ENCODE data around the gene C1R. TPM values are rescaled to one million over a fixed set of nuclear protein-coding genes. Genes with fewer than 3 reads are reported as not detected.
"Not testable (repeated sequence)": the region's sequence is repeated elsewhere in the genome, so short reads cannot be mapped to it uniquely, and the experiment has no call there.

C1R gene
- polyA plus RNA-seq, 1 experiment = 703 TPM

DNA sequence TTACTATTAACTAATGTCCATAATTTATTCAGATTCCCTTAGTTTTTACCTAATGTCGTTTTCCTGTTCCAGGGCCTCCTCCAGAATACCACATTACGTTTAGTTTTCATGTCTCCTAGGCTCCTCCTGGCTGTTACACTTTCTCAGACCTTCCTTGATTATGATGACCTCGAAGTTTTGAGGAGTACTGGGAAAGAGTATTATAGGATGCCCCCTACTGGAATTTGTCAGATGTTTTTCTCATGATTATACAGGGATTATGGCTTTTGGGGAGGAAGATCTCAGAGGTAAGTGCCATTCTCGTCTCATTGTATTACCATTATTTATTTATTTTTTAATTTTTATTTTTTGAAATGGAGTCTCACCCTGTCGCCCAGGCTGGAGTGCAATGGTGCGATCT lies 49.4 kb downstream of the C1R start:
- POLR2A ChIA-PET = no interaction called here
- CTCF ChIA-PET = interaction anchor here (1.1 to 3.1 kb wide), 7 partner anchors 10 to 98 kb away, joined by 3 to 14 read pairs (median 4); partner anchors contain the start of genes C12orf57 and LPCAT3
- H3K4me3 ChIP-seq (ENCODE audit: low read depth, low read length) = no peak overlapping the region
- H3K36me3 ChIP-seq (ENCODE audit: control insufficient read depth, insufficient read depth, low read length) = no peaks in the 10 kb centered on the region
- peaks cover 1% of the 10 kb centered on the region; the same call in 1 of the 2 replicates for H3K27me3 ChIP-seq (ENCODE audit: control insufficient read depth, insufficient read depth, low read length)
- TF ChIP-seq, protein P1, sequence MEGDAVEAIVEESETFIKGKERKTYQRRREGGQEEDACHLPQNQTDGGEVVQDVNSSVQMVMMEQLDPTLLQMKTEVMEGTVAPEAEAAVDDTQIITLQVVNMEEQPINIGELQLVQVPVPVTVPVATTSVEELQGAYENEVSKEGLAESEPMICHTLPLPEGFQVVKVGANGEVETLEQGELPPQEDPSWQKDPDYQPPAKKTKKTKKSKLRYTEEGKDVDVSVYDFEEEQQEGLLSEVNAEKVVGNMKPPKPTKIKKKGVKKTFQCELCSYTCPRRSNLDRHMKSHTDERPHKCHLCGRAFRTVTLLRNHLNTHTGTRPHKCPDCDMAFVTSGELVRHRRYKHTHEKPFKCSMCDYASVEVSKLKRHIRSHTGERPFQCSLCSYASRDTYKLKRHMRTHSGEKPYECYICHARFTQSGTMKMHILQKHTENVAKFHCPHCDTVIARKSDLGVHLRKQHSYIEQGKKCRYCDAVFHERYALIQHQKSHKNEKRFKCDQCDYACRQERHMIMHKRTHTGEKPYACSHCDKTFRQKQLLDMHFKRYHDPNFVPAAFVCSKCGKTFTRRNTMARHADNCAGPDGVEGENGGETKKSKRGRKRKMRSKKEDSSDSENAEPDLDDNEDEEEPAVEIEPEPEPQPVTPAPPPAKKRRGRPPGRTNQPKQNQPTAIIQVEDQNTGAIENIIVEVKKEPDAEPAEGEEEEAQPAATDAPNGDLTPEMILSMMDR (IDR thresholded peaks at IDR 0.05; ENCODE audit: insufficient read depth, low read depth, low read length) = peak; percentile 52
- DNase-seq (ENCODE audit: low read depth) = no peak

DNA sequence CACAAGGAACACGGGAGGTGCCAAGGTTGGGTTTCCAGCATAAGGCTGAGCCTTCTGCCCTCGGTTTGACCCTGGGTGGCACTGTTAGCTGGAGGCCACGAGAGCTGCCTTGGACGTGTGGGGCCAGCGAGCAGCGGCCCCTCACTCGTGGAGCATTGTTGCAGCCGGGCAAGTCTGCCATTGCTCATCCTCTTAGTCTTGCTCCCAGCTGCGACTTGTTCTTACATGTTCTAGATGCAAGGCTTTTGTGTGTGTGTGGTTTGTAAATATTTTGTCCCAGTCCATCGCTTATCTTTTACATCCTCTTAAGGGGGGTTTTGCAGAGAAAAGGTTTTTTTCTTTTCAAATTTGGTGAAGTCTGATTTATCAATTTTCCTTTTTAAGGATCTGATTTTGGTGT lies 52.8 kb downstream of the C1R start:
- H3K27me3 ChIP-seq (ENCODE audit: control insufficient read depth, insufficient read depth, low read length) = no peaks in the 10 kb centered on the region
- no peak for DNase-seq (ENCODE audit: low read depth)
- H3K36me3 ChIP-seq (ENCODE audit: control insufficient read depth, insufficient read depth, low read length) = no peaks in the 10 kb centered on the region
- ChIA-PET CTCF (no interaction called here), POLR2A (no interaction called here)
- TF ChIP-seq, protein P1 (IDR thresholded peaks at IDR 0.05; ENCODE audit: insufficient read depth, low read depth, low read length) = no peak
- no peak overlapping the region for H3K4me3 ChIP-seq (ENCODE audit: low read depth, low read length)

DNA sequence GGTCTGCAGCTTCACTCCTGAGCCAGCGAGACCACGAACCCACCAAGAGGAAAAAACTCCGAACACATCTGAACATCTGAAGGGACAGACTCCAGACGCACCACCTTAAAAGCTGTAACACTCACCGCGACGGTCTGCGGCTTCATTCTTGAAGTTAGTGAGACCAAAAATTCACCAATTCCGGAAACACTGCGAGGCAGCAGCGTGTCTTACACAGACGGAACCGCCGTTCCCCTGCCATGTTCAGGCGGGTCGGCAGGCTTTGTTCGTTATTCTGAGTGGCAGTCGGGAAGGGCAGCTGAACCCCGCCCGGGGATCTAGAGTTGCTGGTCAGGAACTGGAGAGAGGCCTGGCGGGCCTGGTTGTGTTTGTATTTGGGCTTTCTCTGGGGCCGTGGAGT lies 53.7 kb downstream of the C1R start:
- Histone ChIP-seq H3K27me3 (ENCODE audit: control insufficient read depth, insufficient read depth, low read length) (no peaks in the 10 kb centered on the region), H3K36me3 (ENCODE audit: control insufficient read depth, insufficient read depth, low read length) (no peaks in the 10 kb centered on the region), H3K4me3 (ENCODE audit: low read depth, low read length) (no peak overlapping the region)
- ChIA-PET CTCF (interaction anchor here (1.1 kb wide), 1 partner anchor 16 kb away, joined by 3 read pairs; no protein-coding TSS in a partner anchor), POLR2A (no interaction called here)
- TF ChIP-seq, protein P1 (IDR thresholded peaks at IDR 0.05; ENCODE audit: insufficient read depth, low read depth, low read length) = no peak
- DNase-seq (ENCODE audit: low read depth) = no peak

DNA sequence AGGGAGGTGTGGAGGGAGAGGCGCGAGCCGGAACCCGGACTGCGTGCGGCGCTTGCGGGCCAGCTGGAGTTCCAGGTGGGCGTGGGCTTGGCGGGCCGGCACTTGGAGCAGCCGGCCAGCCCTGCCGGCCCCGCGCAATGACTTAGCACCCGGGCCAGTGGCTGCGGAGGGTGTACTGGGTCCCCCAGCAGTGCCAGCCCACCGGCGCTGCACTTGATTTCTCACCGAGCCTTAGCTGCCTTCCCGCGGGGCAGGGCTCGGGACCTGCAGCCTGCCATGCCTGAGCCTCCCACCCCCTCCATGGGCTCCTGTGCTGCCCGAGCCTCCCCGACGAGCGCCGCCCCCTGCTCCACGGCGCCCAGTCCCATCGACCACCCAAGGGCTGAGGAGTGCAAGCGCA lies 54.8 kb downstream of the C1R start:
- CTCF ChIA-PET = interaction anchor here (1.1 kb wide), 1 partner anchor 15 kb away, joined by 3 read pairs; no protein-coding TSS in a partner anchor
- H3K4me3 ChIP-seq (ENCODE audit: low read depth, low read length); H3K27me3 ChIP-seq (ENCODE audit: control insufficient read depth, insufficient read depth, low read length); POLR2A ChIA-PET; H3K36me3 ChIP-seq (ENCODE audit: control insufficient read depth, insufficient read depth, low read length); DNase-seq (ENCODE audit: low read depth): not testable (repeated sequence)

DNA sequence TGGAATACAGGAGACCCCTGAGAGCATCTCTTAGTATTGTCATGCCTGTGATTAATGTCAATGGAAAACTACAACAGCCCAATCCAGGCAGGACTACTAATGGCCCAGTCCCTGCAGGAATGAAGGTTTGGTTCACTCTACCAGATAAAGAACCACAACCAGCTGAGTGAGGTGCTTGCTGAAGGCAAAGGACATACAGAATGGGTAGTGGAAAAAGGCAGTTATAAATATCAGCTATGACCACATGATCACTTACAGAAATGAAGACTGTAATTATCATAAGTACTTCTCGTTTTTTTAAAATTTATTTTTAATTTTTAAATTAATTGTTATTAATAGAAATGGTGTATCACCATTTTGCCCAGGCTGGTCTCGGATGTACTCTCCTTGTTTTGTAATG lies 56.8 kb downstream of the C1R start:
- ChIA-PET POLR2A (no interaction called here), CTCF (no interaction called here)
- DNase-seq (ENCODE audit: low read depth) = no peak

DNA sequence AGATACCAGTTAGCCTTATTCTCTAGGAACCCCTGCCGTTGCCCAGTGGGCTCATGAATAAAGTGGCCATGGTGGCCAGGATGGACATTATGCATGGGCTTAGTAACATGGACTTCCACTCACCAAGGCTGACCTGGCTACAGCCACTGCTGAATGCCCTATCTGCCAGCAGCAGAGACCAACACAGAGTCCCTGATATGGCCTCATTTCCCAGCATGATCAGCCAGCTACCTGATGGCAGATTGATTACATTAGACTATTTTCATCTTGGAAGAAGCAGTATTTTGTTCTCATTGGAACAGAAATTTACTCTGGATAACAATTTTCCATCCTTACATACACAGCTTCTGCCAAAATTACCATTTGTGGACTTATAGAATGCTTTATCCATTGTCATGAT lies 57.8 kb downstream of the C1R start:
- Histone ChIP-seq H3K4me3 (ENCODE audit: low read depth, low read length) (no peak overlapping the region), H3K36me3 (ENCODE audit: control insufficient read depth, insufficient read depth, low read length) (no peaks in the 10 kb centered on the region), H3K27me3 (ENCODE audit: control insufficient read depth, insufficient read depth, low read length) (peaks cover 6% of the 10 kb centered on the region)
- DNase-seq (ENCODE audit: low read depth) = no peak
- TF ChIP-seq, protein P1 (IDR thresholded peaks at IDR 0.05; ENCODE audit: insufficient read depth, low read depth, low read length) = no peak
- POLR2A ChIA-PET = no interaction called here
- CTCF ChIA-PET = no interaction called here

More for the DNA sequence above, 56.8 kb downstream of the C1R start:
- peaks cover 6% of the 10 kb centered on the region for H3K27me3 ChIP-seq (ENCODE audit: control insufficient read depth, insufficient read depth, low read length)
- H3K36me3 ChIP-seq (ENCODE audit: control insufficient read depth, insufficient read depth, low read length) = no peaks in the 10 kb centered on the region
- no peak overlapping the region for H3K4me3 ChIP-seq (ENCODE audit: low read depth, low read length)
- TF ChIP-seq, protein P1 (IDR thresholded peaks at IDR 0.05; ENCODE audit: insufficient read depth, low read depth, low read length) = no peak

Data from BJ (cell line).